Neuronal stem cell (in vitro differentiated cells): ENCODE results near the gene CCDC28A.

ENCODE experiments used
- DNase-seq: peaks from one replicate; pipeline ENCODE4 v3.0.0-alpha.2; 2013; ENCODE audit warnings: low spot score
- H2AFZ ChIP-seq: one replicate; pipeline ENCODE4 v1.6.1; 2013; ENCODE audit warnings: mild to moderate bottlenecking, low read length, inconsistent platforms
- H2AK5ac ChIP-seq: 2 replicates; pipeline ENCODE4 v1.6.1; 2013; ENCODE audit warnings: low read depth, mild to moderate bottlenecking, inconsistent platforms, low read length, moderate library complexity, mixed read lengths
- H2BK120ac ChIP-seq: 2 replicates; pipeline ENCODE4 v1.6.1; 2013; ENCODE audit warnings: low read depth, mild to moderate bottlenecking, inconsistent platforms, low read length, moderate library complexity, mixed read lengths
- H2BK12ac ChIP-seq: one replicate; pipeline ENCODE4 v1.6.1; 2013; ENCODE audit warnings: low read length, inconsistent platforms
- H2BK15ac ChIP-seq: 2 replicates; pipeline ENCODE4 v1.6.1; 2013; ENCODE audit warnings: mild to moderate bottlenecking, low read length, inconsistent platforms, mixed read lengths
- H2BK5ac ChIP-seq: one replicate; pipeline ENCODE4 v1.6.1; 2013; ENCODE audit warnings: inconsistent platforms, mild to moderate bottlenecking, low read length, moderate library complexity
- H3K14ac ChIP-seq: one replicate; pipeline ENCODE4 v1.6.1; 2013; ENCODE audit warnings: low read length, inconsistent platforms
- H3K18ac ChIP-seq: 2 replicates; pipeline ENCODE4 v1.6.1; 2013; ENCODE audit warnings: low read length, inconsistent platforms
- H3K23ac ChIP-seq: 2 replicates; pipeline ENCODE4 v1.6.1; 2013; ENCODE audit warnings: low read depth, mild to moderate bottlenecking, mixed read lengths, low read length, inconsistent platforms; ENCODE audit not compliant: poor library complexity
- H3K27ac ChIP-seq: replicated peaks from 3 replicates; pipeline ENCODE4 v1.5.1; 2013; ENCODE audit warnings: low read length, inconsistent platforms
- H3K27me3 ChIP-seq, 3 experiments: 2 replicates each; pipeline ENCODE4 v1.6.1; 2013; ENCODE audit warnings: low read length in 3 of 3, mild to moderate bottlenecking in 2 of 3, inconsistent platforms in 1 of 3, low read depth in 1 of 3, mixed read lengths in 1 of 3, moderate library complexity in 1 of 3; ENCODE audit not compliant: control insufficient read depth in 3 of 3, insufficient read depth in 3 of 3
- H3K36me3 ChIP-seq, 2 donors: replicated peaks in 1 of 2; 2 replicates each; pipeline ENCODE4 v1.6.1; 2013; ENCODE audit warnings: low read length in 2 of 2; ENCODE audit not compliant: control insufficient read depth in 2 of 2, insufficient read depth in 2 of 2
- H3K4ac ChIP-seq: 2 replicates; pipeline ENCODE4 v1.6.1; 2013; ENCODE audit warnings: inconsistent platforms, mild to moderate bottlenecking, low read length, moderate library complexity
- H3K4me1 ChIP-seq, 2 donors: 1 replicate in 1 of 2; 2 replicates in 1 of 2; pipeline ENCODE4 v1.6.1; 2013; ENCODE audit warnings: low read length in 2 of 2, low read depth in 1 of 2; ENCODE audit not compliant: control insufficient read depth in 2 of 2, insufficient read depth in 1 of 2
- H3K4me2 ChIP-seq: one replicate; pipeline ENCODE4 v1.6.1; 2013; ENCODE audit warnings: mild to moderate bottlenecking, low read length, inconsistent platforms; ENCODE audit not compliant: insufficient read depth, poor library complexity, severe bottlenecking
- H3K4me3 ChIP-seq, 2 donors: 2 replicates each; pipeline ENCODE4 v1.5.1; 2013; ENCODE audit warnings: low read length in 2 of 2, mild to moderate bottlenecking in 2 of 2, inconsistent platforms in 1 of 2, moderate library complexity in 1 of 2
- H3K79me1 ChIP-seq: one replicate; pipeline ENCODE4 v1.6.1; 2013; ENCODE audit warnings: low read depth, mild to moderate bottlenecking, inconsistent platforms, low read length, moderate library complexity
- H3K9ac ChIP-seq: one replicate; pipeline ENCODE4 v1.6.1; 2013; ENCODE audit warnings: mild to moderate bottlenecking, low read depth, low read length, inconsistent platforms; ENCODE audit not compliant: poor library complexity
- H3K9me3 ChIP-seq, 2 donors: replicated peaks in 1 of 2; 2 replicates each; pipeline versions ENCODE3 to v1.6.1; 2013; ENCODE audit warnings: low read length in 2 of 2, mild to moderate bottlenecking in 2 of 2, inconsistent platforms in 1 of 2, low read depth in 1 of 2, mixed read lengths in 1 of 2, moderate library complexity in 1 of 2; ENCODE audit not compliant: control insufficient read depth in 2 of 2, insufficient read depth in 1 of 2
- H4K8ac ChIP-seq: one replicate; pipeline ENCODE4 v1.6.1; 2013; ENCODE audit warnings: low read depth, mild to moderate bottlenecking, inconsistent platforms, low read length, moderate library complexity
- H4K91ac ChIP-seq: one replicate; pipeline ENCODE4 v1.6.1; 2013; ENCODE audit warnings: low read length, low read depth, mild to moderate bottlenecking, inconsistent platforms; ENCODE audit not compliant: poor library complexity
- WGBS, 2 donors: extraction: QIAGEN DNeasy Blood & Tissue Kit; methylation state at CpG; one replicate each; pipeline ENCODE4 v1.1.7; 2013; ENCODE audit warnings: missing lambda C conversion rate in 2 of 2, mixed read lengths in 1 of 2; ENCODE audit not compliant: insufficient read length in 2 of 2, insufficient replicate concordance in 1 of 2; ENCODE audit errors: extremely low coverage in 2 of 2; 5-methylcytosine and 5-hydroxymethylcytosine counted together

The CCDC28A gene

GRCh38 chr6:138778331-138778730 is 4.8 kb downstream of the CCDC28A start:
- H3K9ac ChIP-seq: no peak overlapping the region
- H3K18ac ChIP-seq: no peak overlapping the region
- H3K4me3 ChIP-seq: no peak overlapping the region
- H3K9me3 ChIP-seq: no peaks in the 10 kb centered on the region
- H3K36me3 ChIP-seq: peaks cover 0 to 22% of the 10 kb centered on the region in 2 donors
- peaks cover 2% of the 10 kb centered on the region for H3K79me1 ChIP-seq
- no peaks in the 10 kb centered on the region for H3K27me3 ChIP-seq
- H3K4ac ChIP-seq: no peak overlapping the region
- H4K91ac ChIP-seq: no peak overlapping the region
- H3K4me1 ChIP-seq: peaks cover 2 to 4% of the 10 kb centered on the region in 2 donors
- no peak overlapping the region for H2BK12ac ChIP-seq
- H3K14ac ChIP-seq: no peak overlapping the region
- no peak overlapping the region for H3K4me2 ChIP-seq
- H2AFZ ChIP-seq: no peak overlapping the region
- no peak overlapping the region for H2BK5ac ChIP-seq
- WGBS, 2 donors: no CpG with 5 or more reads among the region's 6 CpGs
- H2BK120ac ChIP-seq: no peak overlapping the region
- DNase-seq: no peak
- H3K23ac ChIP-seq: no peak overlapping the region
- H4K8ac ChIP-seq: no peak overlapping the region
- H2BK15ac ChIP-seq: no peak overlapping the region
- H2AK5ac ChIP-seq: no peak overlapping the region
- H3K27ac ChIP-seq: no peak overlapping the region

- no peak overlapping the region for H2BK15ac ChIP-seq
- H3K23ac ChIP-seq: no peak overlapping the region
- peaks cover 0 to 5% of the 10 kb centered on the region in 2 donors for H3K4me1 ChIP-seq
- H2AFZ ChIP-seq: no peak overlapping the region
- no peak overlapping the region for H3K18ac ChIP-seq
- no peak for DNase-seq
- no peak overlapping the region for H3K27ac ChIP-seq
- peaks cover 0 to 26% of the 10 kb centered on the region in 2 donors for H3K36me3 ChIP-seq
- H3K27me3 ChIP-seq: no peaks in the 10 kb centered on the region
- H3K4me2 ChIP-seq: no peak overlapping the region
- no peak overlapping the region for H3K4ac ChIP-seq
- H2BK5ac ChIP-seq: no peak overlapping the region
- no CpG with 5 or more reads among the region's 4 CpGs for WGBS, 2 donors
- no peak overlapping the region for H2BK12ac ChIP-seq
- H3K9me3 ChIP-seq: no peaks in the 10 kb centered on the region
- H2AK5ac ChIP-seq: no peak overlapping the region
- H3K79me1 ChIP-seq: no peaks in the 10 kb centered on the region
- H3K4me3 ChIP-seq: no peak overlapping the region
- no peak overlapping the region for H4K91ac ChIP-seq
- H2BK120ac ChIP-seq: no peak overlapping the region
- no peak overlapping the region for H3K14ac ChIP-seq
- H3K9ac ChIP-seq: no peak overlapping the region
- H4K8ac ChIP-seq: no peak overlapping the region
These were observed 8.7 kb downstream of the CCDC28A start for GRCh38 chr6:138782243-138782642.

- DNase-seq: no peak
- no peak overlapping the region for H2BK15ac ChIP-seq
- no peak overlapping the region for H3K27ac ChIP-seq
- no peaks in the 10 kb centered on the region for H3K27me3 ChIP-seq
- H2AFZ ChIP-seq: no peak overlapping the region
- no peaks in the 10 kb centered on the region for H3K79me1 ChIP-seq
- H2BK120ac ChIP-seq: no peak overlapping the region
- H3K9me3 ChIP-seq: no peaks in the 10 kb centered on the region
- no peak overlapping the region for H3K9ac ChIP-seq
- H2AK5ac ChIP-seq: no peak overlapping the region
- no CpG with 5 or more reads among the region's 4 CpGs for WGBS, 2 donors
- H3K4me2 ChIP-seq: no peak overlapping the region
- H3K23ac ChIP-seq: no peak overlapping the region
- H3K4me1 ChIP-seq: peaks cover 0 to 5% of the 10 kb centered on the region in 2 donors
- no peak overlapping the region for H3K4ac ChIP-seq
- no peak overlapping the region for H3K14ac ChIP-seq
- H2BK5ac ChIP-seq: no peak overlapping the region
- no peak overlapping the region for H3K4me3 ChIP-seq
- H3K18ac ChIP-seq: no peak overlapping the region
- H3K36me3 ChIP-seq: peaks cover 0 to 33% of the 10 kb centered on the region in 2 donors
- H4K8ac ChIP-seq: no peak overlapping the region
- no peak overlapping the region for H2BK12ac ChIP-seq
- no peak overlapping the region for H4K91ac ChIP-seq
These were observed 11.5 kb downstream of the CCDC28A start for GRCh38 chr6:138785079-138785478.

GRCh38 chr6:138785980-138786379 is 12.4 kb downstream of the CCDC28A start:
- H2BK120ac ChIP-seq: no peak overlapping the region
- H2BK12ac ChIP-seq: no peak overlapping the region
- no peak overlapping the region for H3K18ac ChIP-seq
- no peak overlapping the region for H2AK5ac ChIP-seq
- no peak overlapping the region for H4K91ac ChIP-seq
- no peak for DNase-seq
- no peak overlapping the region for H2BK5ac ChIP-seq
- H3K4me2 ChIP-seq: no peak overlapping the region
- H3K27me3 ChIP-seq: no peaks in the 10 kb centered on the region
- H2BK15ac ChIP-seq: no peak overlapping the region
- no peak overlapping the region for H3K27ac ChIP-seq
- H2AFZ ChIP-seq: no peak overlapping the region
- H3K14ac ChIP-seq: no peak overlapping the region
- no peak overlapping the region for H3K9ac ChIP-seq
- no peak overlapping the region for H3K4me3 ChIP-seq
- H3K23ac ChIP-seq: no peak overlapping the region
- H3K4me1 ChIP-seq: peaks cover 0 to 5% of the 10 kb centered on the region in 2 donors
- WGBS, 2 donors: no CpG with 5 or more reads among the region's 3 CpGs
- H3K79me1 ChIP-seq: no peaks in the 10 kb centered on the region
- no peaks in the 10 kb centered on the region for H3K9me3 ChIP-seq
- peaks cover 0 to 34% of the 10 kb centered on the region in 2 donors for H3K36me3 ChIP-seq
- no peak overlapping the region for H3K4ac ChIP-seq
- no peak overlapping the region for H4K8ac ChIP-seq
